NCI-H2227 treated with DMSO at 0.1 percent for 48 hours (cell line): ENCODE data around the gene HYAL2.

Experiments
- DNase-seq: peaks from one replicate; lab custom pipeline; 2025; lab: John Stamatoyannopoulos, UW

The HYAL2 gene

DNA sequence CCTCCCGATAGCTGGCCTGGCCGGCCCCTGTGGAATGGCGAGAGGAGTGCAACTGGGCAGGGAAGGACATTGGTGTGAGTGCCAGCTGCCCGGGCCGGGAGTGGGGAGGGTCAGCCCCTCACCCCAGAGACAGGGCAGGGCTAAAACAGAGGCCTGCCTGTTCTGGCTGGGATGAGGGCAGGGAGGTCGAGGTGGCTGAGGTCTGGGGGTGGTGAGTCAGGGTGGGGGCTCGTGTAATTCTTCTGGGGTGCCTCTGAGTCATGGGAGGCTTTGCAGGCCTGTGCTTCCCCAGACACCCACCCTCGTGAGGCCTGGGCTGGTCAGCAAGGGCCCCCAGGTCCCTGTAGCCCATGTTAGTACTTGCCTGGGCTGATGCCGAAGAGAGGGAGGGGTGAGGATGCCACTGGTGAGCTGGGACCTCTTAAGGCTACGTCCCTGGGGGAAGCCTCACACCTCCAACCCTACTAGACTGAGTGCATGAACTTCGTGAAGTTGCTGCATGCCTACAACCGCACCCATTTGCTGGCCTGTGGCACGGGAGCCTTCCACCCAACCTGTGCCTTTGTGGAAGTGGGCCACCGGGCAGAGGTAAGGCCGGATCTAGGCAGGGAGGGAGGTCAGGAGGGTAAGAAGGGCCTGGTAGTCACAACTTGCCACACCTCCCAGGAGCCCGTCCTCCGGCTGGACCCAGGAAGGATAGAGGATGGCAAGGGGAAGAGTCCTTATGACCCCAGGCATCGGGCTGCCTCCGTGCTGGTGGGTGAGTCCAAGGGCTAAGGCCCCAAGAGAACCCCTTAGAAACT, 51.9 kb downstream of the HYAL2 start:
- DNase-seq, result no peak

DNA sequence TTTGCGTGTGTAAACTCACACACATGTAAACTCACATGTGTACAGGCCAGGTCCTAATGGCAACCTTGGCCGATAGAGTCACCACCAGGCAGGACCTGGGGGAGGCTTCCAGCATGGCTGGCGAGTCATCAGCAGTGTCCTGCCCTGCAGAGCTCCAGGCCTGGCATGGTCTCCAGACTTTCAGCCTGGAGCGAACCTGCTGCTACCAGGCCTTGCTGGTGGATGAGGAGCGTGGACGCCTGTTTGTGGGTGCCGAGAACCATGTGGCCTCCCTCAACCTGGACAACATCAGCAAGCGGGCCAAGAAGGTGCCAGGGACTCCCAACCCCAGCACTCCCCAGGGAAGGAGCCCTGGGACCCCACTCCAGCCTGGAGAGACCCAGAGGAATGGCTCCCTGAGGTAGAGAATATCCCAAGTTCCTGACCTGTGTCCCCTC, 52.5 kb downstream of the HYAL2 start:
- no peak for DNase-seq

DNA sequence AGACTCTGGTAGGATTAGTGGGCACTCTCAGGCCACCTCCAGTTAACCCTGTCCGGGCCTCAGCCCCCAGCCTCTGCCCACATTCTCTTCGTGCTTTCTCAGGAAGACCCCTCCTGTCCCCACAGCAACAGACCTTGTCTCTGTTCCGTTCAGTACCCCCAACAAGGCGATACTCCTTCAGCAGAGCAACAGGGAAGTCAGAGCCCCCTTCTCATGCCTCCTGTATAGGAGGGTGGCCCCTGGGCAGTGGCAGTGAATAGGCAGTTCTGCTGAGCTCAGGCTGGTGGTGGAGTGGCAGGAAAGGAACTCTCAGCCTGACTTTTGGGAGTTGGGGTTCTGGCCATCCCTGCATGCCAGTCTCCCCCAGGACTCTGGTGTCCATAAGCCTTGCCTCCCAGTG, 53.1 kb downstream of the HYAL2 start:
- DNase-seq, result no peak

DNA sequence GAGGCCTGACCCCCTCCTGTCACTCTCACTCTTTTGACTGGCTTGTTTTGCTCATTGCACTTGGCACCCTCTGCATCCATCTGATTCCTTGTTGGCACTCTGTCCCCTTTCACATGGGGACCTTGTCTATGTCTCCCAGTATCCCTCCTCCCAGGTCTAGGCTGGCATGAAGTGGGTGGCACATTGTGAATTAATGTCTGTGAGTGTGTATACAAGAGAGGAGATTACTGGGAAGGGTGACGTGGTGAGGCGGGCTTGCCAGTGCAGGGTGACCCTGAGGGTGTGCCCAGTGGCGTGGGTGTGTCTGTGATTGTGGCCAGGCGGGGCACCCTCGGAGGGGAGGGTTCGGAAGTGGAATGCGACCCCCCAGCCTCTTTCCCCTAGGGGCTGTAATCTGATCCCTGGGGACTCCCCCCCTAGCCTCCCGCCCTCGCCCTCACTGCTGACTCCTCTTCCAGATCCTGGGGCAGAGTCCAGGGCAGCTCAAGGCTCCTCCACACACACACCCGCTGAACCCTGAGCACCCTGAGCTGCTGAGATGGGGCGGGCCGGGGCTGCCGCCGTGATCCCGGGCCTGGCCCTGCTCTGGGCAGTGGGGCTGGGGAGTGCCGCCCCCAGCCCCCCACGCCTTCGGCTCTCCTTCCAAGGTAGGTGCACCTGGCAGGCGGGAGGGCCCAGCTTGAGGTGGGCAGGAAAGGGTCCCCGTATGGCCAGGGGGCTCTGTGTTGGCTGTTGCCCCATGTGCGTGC, 53.7 kb downstream of the HYAL2 start, which contains the start of gene SEMA3B:
TSS of gene SEMA3B (plus strand) at position 445 of the 749 bp plus-strand sequence. CDS start at position 539, 94 bp downstream.
- no peak for DNase-seq

GRCh38 chr3:50268276-50268675, 54.3 kb downstream of the HYAL2 start:
- no peak for DNase-seq
